ENCODE data around the gene ANKRD33. TPM values are rescaled to one million over a fixed set of nuclear protein-coding genes. Genes with fewer than 3 reads are reported as not detected.
A peak's percentile ranks its signal among the peaks of the same experiment; 100 is the strongest.

The ANKRD33 gene
- total RNA-seq, 1 donor from 2014 or later, result not detected

- no peak overlapping the region for H3K4me3 ChIP-seq
- no peaks in the 10 kb centered on the region for H3K36me3 ChIP-seq
- no peak for DNase-seq (ENCODE audit: low spot score in 2 of 2)
- intact Hi-C loops (cut with DNase I), result no loop called here
- H3K27ac ChIP-seq, result no peak overlapping the region
- H3K27me3 ChIP-seq, result no peaks in the 10 kb centered on the region
- H3K4me1 ChIP-seq, result no peaks in the 10 kb centered on the region
- peaks cover 0 to 3% of the 10 kb centered on the region in 2 donors for H3K9me3 ChIP-seq
- no peak for TF ChIP-seq CTCF (IDR thresholded peaks at IDR 0.05)
Measured at GRCh38 chr12:51901121-51901817, 13.4 kb downstream of the ANKRD33 start.

GRCh38 chr12:51901881-51902280, 14.0 kb downstream of the ANKRD33 start:
- H3K4me1 ChIP-seq, result no peaks in the 10 kb centered on the region
- intact Hi-C loops (cut with DNase I), result no loop called here
- no peak overlapping the region for H3K27ac ChIP-seq
- no peaks in the 10 kb centered on the region for H3K36me3 ChIP-seq
- TF ChIP-seq CTCF (IDR thresholded peaks at IDR 0.05), result no peak
- DNase-seq (ENCODE audit: low spot score in 2 of 2), result no peak
- H3K27me3 ChIP-seq, result no peaks in the 10 kb centered on the region
- peaks cover 0 to 3% of the 10 kb centered on the region in 2 donors for H3K9me3 ChIP-seq
- no peak overlapping the region for H3K4me3 ChIP-seq

DNA sequence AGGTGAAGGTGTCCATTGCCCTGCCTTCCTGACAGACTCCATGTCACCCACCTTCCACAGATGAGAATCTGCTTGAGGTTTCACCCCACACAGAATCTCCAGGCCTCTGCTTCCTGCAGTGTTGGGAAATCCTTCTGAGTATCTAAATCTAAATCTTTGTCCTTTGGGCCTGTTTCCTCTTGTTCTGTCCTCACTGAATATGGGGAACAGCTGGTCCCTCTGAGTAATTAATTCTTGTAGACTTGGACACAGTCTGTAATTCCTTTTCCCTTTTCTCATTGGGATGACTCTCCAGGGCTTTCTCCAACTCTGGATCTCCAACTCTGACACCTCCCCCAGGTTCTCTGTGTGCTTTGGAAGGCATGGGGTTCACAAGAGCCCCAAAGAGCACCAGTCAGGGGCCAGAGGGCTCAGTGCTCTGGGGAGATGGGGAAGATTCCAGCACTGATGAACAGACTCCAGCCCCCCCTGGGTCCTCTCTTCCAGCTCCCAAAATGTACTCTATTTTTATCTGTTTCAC, 17.1 kb downstream of the ANKRD33 start:
- Histone ChIP-seq H3K4me1 (no peaks in the 10 kb centered on the region), H3K4me3 (no peak overlapping the region), H3K36me3 (no peaks in the 10 kb centered on the region), H3K27me3 (no peaks in the 10 kb centered on the region), H3K27ac (peak overlapping the region; percentile 63 to 82), H3K9me3 (peaks cover 0 to 3% of the 10 kb centered on the region in 2 donors)
- intact Hi-C loops (cut with DNase I), result no loop called here
- DNase-seq (ENCODE audit: low spot score in 2 of 2), result peak in 1 of 2 donors; percentile 64
- no peak for TF ChIP-seq CTCF (IDR thresholded peaks at IDR 0.05)

GRCh38 chr12:51905471-51906429, 17.8 kb downstream of the ANKRD33 start:
- DNase-seq (ENCODE audit: low spot score in 2 of 2), result peak in 1 of 2 donors; percentile 84
- Histone ChIP-seq H3K4me1 (peaks cover 0 to 2% of the 10 kb centered on the region in 2 donors), H3K27ac (peak overlapping the region; percentile 63 to 82), H3K27me3 (no peaks in the 10 kb centered on the region), H3K9me3 (peaks cover 0 to 3% of the 10 kb centered on the region in 2 donors), H3K36me3 (no peaks in the 10 kb centered on the region), H3K4me3 (no peak overlapping the region)
- intact Hi-C loops (cut with DNase I), result no loop called here
- TF ChIP-seq CTCF (IDR thresholded peaks at IDR 0.05), result no peak

DNA sequence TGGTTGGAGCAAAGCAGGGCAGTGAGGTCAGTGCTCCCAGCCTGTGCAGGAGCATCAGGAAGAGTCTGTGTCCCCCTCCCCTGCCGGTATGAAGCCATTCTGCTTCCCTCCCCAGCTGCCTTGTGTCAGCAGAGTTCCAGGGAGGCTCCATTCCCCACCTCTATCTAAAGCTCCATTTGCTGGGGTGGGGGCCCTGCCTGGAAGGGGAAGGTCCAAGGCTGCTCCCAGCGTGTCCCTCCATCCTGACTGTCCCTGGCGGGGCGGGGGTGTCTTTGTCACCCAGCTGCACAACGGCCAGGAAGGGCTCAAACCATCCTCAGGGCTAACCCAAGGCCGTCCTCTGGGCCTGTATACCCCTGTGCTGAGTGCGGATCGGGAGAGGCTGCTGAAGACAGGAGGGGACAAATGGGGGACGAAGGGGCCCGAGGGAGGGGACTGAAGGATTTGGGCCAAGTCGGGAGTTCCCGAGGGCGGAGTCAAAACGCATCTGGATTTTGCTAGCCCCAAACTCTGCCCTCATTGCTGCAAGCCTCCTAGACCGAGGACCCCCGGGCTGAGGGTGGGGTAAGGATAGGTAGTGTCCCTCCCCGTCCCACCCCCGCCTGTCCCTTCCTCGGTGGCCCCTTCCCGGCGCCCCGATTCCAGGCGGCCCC, 18.7 kb downstream of the ANKRD33 start:
- no peaks in the 10 kb centered on the region for H3K36me3 ChIP-seq
- DNase-seq (ENCODE audit: low spot score in 2 of 2), result peak in 1 of 2 donors; percentile 61
- H3K27me3 ChIP-seq, result no peaks in the 10 kb centered on the region
- H3K4me1 ChIP-seq, result peaks cover 0 to 3% of the 10 kb centered on the region in 2 donors
- H3K27ac ChIP-seq, result peak overlapping the region; percentile 63 to 82
- peaks cover 0 to 3% of the 10 kb centered on the region in 2 donors for H3K9me3 ChIP-seq
- H3K4me3 ChIP-seq, result peak overlapping the region; percentile 53 to 65
- no peak for TF ChIP-seq CTCF (IDR thresholded peaks at IDR 0.05)
- intact Hi-C loops (cut with DNase I), result no loop called here
